ENCODE results near the gene TPX2. TPM values are rescaled to one million over a fixed set of nuclear protein-coding genes. Genes with fewer than 3 reads are reported as not detected.

The TPX2 gene
- total RNA-seq, 4 donors from 2014 or later: 0.21 to 2.7 (median 0.40) TPM

GRCh38 chr20:31843288-31843687, 104.2 kb downstream of the TPX2 start:
- no peak for TF ChIP-seq EP300 (IDR thresholded peaks at IDR 0.05)
- no peak for TF ChIP-seq POLR2A (IDR thresholded peaks at IDR 0.05)
- TF ChIP-seq CTCF (IDR thresholded peaks at IDR 0.05): no peak
- Histone ChIP-seq H3K27ac (peak overlapping the region in 2 of 4 donors; percentile 73 to 82), H3K36me3 (no peaks in the 10 kb centered on the region), H3K4me3 (peak overlapping the region in 2 of 4 donors; percentile 29 to 54), H3K4me1 (peaks cover 0 to 74% (median 14%) of the 10 kb centered on the region in 4 donors), H3K9me3 (no peaks in the 10 kb centered on the region), H3K27me3 (no peaks in the 10 kb centered on the region)
- WGBS, 2 donors: 38 to 56% methylated on average over 5 to 6 of the region's 6 CpGs
- DNase-seq (ENCODE audit: low spot score in 2 of 2): no peak

- H3K4me1 ChIP-seq: peaks cover 0 to 68% (median 12%) of the 10 kb centered on the region in 4 donors
- H3K9me3 ChIP-seq: no peaks in the 10 kb centered on the region
- H3K36me3 ChIP-seq: no peaks in the 10 kb centered on the region
- peak overlapping the region in 2 of 4 donors; percentile 73 to 82 for H3K27ac ChIP-seq
- no peaks in the 10 kb centered on the region for H3K27me3 ChIP-seq
- H3K4me3 ChIP-seq: peak overlapping the region; percentile 21 to 54 (median 32)
- no peak for TF ChIP-seq EP300 (IDR thresholded peaks at IDR 0.05)
- no peak for TF ChIP-seq POLR2A (IDR thresholded peaks at IDR 0.05)
- TF ChIP-seq CTCF (IDR thresholded peaks at IDR 0.05): no peak
- no peak for DNase-seq (ENCODE audit: low spot score in 2 of 2)
- WGBS, 2 donors: 63 to 68% methylated on average over 2 to 5 of the region's 5 CpGs
Observed at GRCh38 chr20:31843881-31844280, 104.8 kb downstream of the TPX2 start.

GRCh38 chr20:31844737-31845299, 105.7 kb downstream of the TPX2 start:
- no peak for DNase-seq (ENCODE audit: low spot score in 2 of 2)
- peaks cover 0 to 5% of the 10 kb centered on the region in 2 donors for H3K27me3 ChIP-seq
- TF ChIP-seq EP300 (IDR thresholded peaks at IDR 0.05) (no peak), CTCF (IDR thresholded peaks at IDR 0.05) (no peak), POLR2A (IDR thresholded peaks at IDR 0.05) (no peak)
- peaks cover 0 to 59% (median 12%) of the 10 kb centered on the region in 4 donors for H3K4me1 ChIP-seq
- no peaks in the 10 kb centered on the region for H3K36me3 ChIP-seq
- H3K4me3 ChIP-seq: peak overlapping the region; percentile 21 to 54 (median 32)
- WGBS, 2 donors: 65 to 91% methylated on average over 6 to 27 of the region's 28 CpGs
- no peaks in the 10 kb centered on the region for H3K9me3 ChIP-seq
- H3K27ac ChIP-seq: peak overlapping the region in 3 of 4 donors; percentile 56 to 82 (median 73)

- Histone ChIP-seq H3K27ac (peak within 1 kb of the TSS in 3 of 4 donors; percentile 56 to 82 (median 73)), H3K36me3 (no peaks in the 10 kb centered on the region), H3K9me3 (no peaks in the 10 kb centered on the region), H3K4me1 (peaks cover 0 to 54% (median 12%) of the 10 kb centered on the region in 4 donors), H3K27me3 (peaks cover 0 to 10% of the 10 kb centered on the region in 2 donors), H3K4me3 (peak within 1 kb of the TSS; percentile 21 to 54 (median 32))
- peak; percentile 56 to 68 for DNase-seq (ENCODE audit: low spot score in 2 of 2)
- peak; percentile 33 to 65 for TF ChIP-seq POLR2A (IDR thresholded peaks at IDR 0.05)
- TF ChIP-seq CTCF (IDR thresholded peaks at IDR 0.05): peak in 1 of 5 experiments; percentile 19
- TF ChIP-seq EP300 (IDR thresholded peaks at IDR 0.05): peak in 1 of 2 donors; percentile 62
- 48 to 53% methylated on average over 14 to 16 of the region's 21 CpGs for WGBS, 2 donors
Observed at GRCh38 chr20:31845300-31845863, 106.3 kb downstream of the TPX2 start, which contains the start of gene FOXS1. Gene FOXS1, minus strand, starts transcription at chr20:31845604. Its CDS starts 62 bp downstream, at chr20:31845542.

GRCh38 chr20:31846793-31847138, 107.7 kb downstream of the TPX2 start:
- no peak overlapping the region for H3K4me3 ChIP-seq
- WGBS, 2 donors: 68 to 77% methylated on average over 3 of the region's 3 CpGs
- no peaks in the 10 kb centered on the region for H3K36me3 ChIP-seq
- H3K9me3 ChIP-seq: no peaks in the 10 kb centered on the region
- H3K27ac ChIP-seq: no peak overlapping the region
- peaks cover 0 to 40% (median 10%) of the 10 kb centered on the region in 4 donors for H3K4me1 ChIP-seq
- TF ChIP-seq POLR2A (IDR thresholded peaks at IDR 0.05) (no peak), EP300 (IDR thresholded peaks at IDR 0.05) (no peak)
- no peak for DNase-seq (ENCODE audit: low spot score in 2 of 2)
- H3K27me3 ChIP-seq: peaks cover 0 to 23% of the 10 kb centered on the region in 2 donors
